ENCODE measurements around the gene CHST1. TPM values are rescaled to one million over a fixed set of nuclear protein-coding genes. Genes with fewer than 3 reads are reported as not detected.

The CHST1 gene
- total RNA-seq, 1 donor from 2014 or later, result 2.6 TPM

- Mint-ChIP-seq H3K4me1 (ENCODE audit: low read depth, unreplicated experiment) (no peaks in the 10 kb centered on the region), H3K36me3 (ENCODE audit: low read depth, unreplicated experiment) (no peaks in the 10 kb centered on the region), H3K9me3 (ENCODE audit: unreplicated experiment) (peaks cover 5% of the 10 kb centered on the region), H3K27me3 (ENCODE audit: low read depth, unreplicated experiment) (peaks cover 84% of the 10 kb centered on the region), H3K4me3 (ENCODE audit: unreplicated experiment) (no peak overlapping the region), H3K27ac (ENCODE audit: unreplicated experiment) (no peak overlapping the region)
- no peak for DNase-seq (ENCODE audit: low read depth)
- no peaks in the 10 kb centered on the region for H3K36me3 ChIP-seq (ENCODE audit: insufficient read depth, low read length)
- no peaks in the 10 kb centered on the region for H3K79me2 ChIP-seq (ENCODE audit: insufficient read depth, low read length)
- H3K27ac ChIP-seq (ENCODE audit: low read depth, low read length), result no peak overlapping the region
- no peaks in the 10 kb centered on the region for H4K20me1 ChIP-seq (ENCODE audit: insufficient read depth, low read length)
- peaks cover 17% of the 10 kb centered on the region for H3K27me3 ChIP-seq (ENCODE audit: insufficient read depth, low read length)
- no peak overlapping the region for H3K9ac ChIP-seq (ENCODE audit: low read length)
- no peaks in the 10 kb centered on the region for H3K9me3 ChIP-seq (ENCODE audit: insufficient read depth, low read depth, low read length)
- H3K4me2 ChIP-seq (ENCODE audit: low read length), result no peak overlapping the region
- H2AFZ ChIP-seq (ENCODE audit: low read depth, low read length), result no peak overlapping the region
- no peaks in the 10 kb centered on the region for H3K4me1 ChIP-seq (ENCODE audit: insufficient read depth, low read length)
- H3K4me3 ChIP-seq (ENCODE audit: insufficient read depth, low read depth, low read length), result no peak overlapping the region
- FAIRE-seq, result no peak
- TF ChIP-seq CTCF (IDR thresholded peaks at IDR 0.05; ENCODE audit: insufficient read depth, low read depth, low read length) (no peak), EZH2 (IDR thresholded peaks at IDR 0.05; ENCODE audit: insufficient read depth, low read length) (no peak)
Measured at GRCh38 chr11:45710561-45710960, 45.1 kb upstream of the CHST1 start.

GRCh38 chr11:45708887-45709663 is 43.7 kb upstream of the CHST1 start:
- Histone ChIP-seq H3K4me2 (ENCODE audit: low read length) (no peak overlapping the region), H3K9me3 (ENCODE audit: insufficient read depth, low read depth, low read length) (no peaks in the 10 kb centered on the region), H3K36me3 (ENCODE audit: insufficient read depth, low read length) (no peaks in the 10 kb centered on the region), H3K27ac (ENCODE audit: low read depth, low read length) (no peak overlapping the region), H3K79me2 (ENCODE audit: insufficient read depth, low read length) (no peaks in the 10 kb centered on the region), H3K27me3 (ENCODE audit: insufficient read depth, low read length) (peaks cover 17% of the 10 kb centered on the region), H3K4me3 (ENCODE audit: insufficient read depth, low read depth, low read length) (no peak overlapping the region), H4K20me1 (ENCODE audit: insufficient read depth, low read length) (no peaks in the 10 kb centered on the region), H3K4me1 (ENCODE audit: insufficient read depth, low read length) (no peaks in the 10 kb centered on the region), H2AFZ (ENCODE audit: low read depth, low read length) (no peak overlapping the region), H3K9ac (ENCODE audit: low read length) (no peak overlapping the region)
- Mint-ChIP-seq H3K4me3 (ENCODE audit: unreplicated experiment) (no peak overlapping the region), H3K27me3 (ENCODE audit: low read depth, unreplicated experiment) (peaks cover 86% of the 10 kb centered on the region), H3K36me3 (ENCODE audit: low read depth, unreplicated experiment) (no peaks in the 10 kb centered on the region), H3K9me3 (ENCODE audit: unreplicated experiment) (peaks cover 2% of the 10 kb centered on the region), H3K4me1 (ENCODE audit: low read depth, unreplicated experiment) (no peaks in the 10 kb centered on the region), H3K27ac (ENCODE audit: unreplicated experiment) (no peak overlapping the region)
- TF ChIP-seq CTCF (IDR thresholded peaks at IDR 0.05; ENCODE audit: insufficient read depth, low read depth, low read length) (no peak), EZH2 (IDR thresholded peaks at IDR 0.05; ENCODE audit: insufficient read depth, low read length) (no peak)
- no peak for FAIRE-seq
- DNase-seq (ENCODE audit: low read depth), result no peak

- Histone ChIP-seq H3K9me3 (ENCODE audit: insufficient read depth, low read depth, low read length) (no peaks in the 10 kb centered on the region), H4K20me1 (ENCODE audit: insufficient read depth, low read length) (no peaks in the 10 kb centered on the region), H3K4me3 (ENCODE audit: insufficient read depth, low read depth, low read length) (no peak overlapping the region), H3K27me3 (ENCODE audit: insufficient read depth, low read length) (peaks cover 20% of the 10 kb centered on the region), H3K27ac (ENCODE audit: low read depth, low read length) (no peak overlapping the region), H3K9ac (ENCODE audit: low read length) (no peak overlapping the region), H3K36me3 (ENCODE audit: insufficient read depth, low read length) (no peaks in the 10 kb centered on the region), H2AFZ (ENCODE audit: low read depth, low read length) (no peak overlapping the region), H3K4me2 (ENCODE audit: low read length) (no peak overlapping the region), H3K79me2 (ENCODE audit: insufficient read depth, low read length) (no peaks in the 10 kb centered on the region), H3K4me1 (ENCODE audit: insufficient read depth, low read length) (no peaks in the 10 kb centered on the region)
- Mint-ChIP-seq H3K27me3 (ENCODE audit: low read depth, unreplicated experiment) (peaks cover 88% of the 10 kb centered on the region), H3K9me3 (ENCODE audit: unreplicated experiment) (peaks cover 6% of the 10 kb centered on the region), H3K4me3 (ENCODE audit: unreplicated experiment) (no peak overlapping the region), H3K36me3 (ENCODE audit: low read depth, unreplicated experiment) (no peaks in the 10 kb centered on the region), H3K4me1 (ENCODE audit: low read depth, unreplicated experiment) (no peaks in the 10 kb centered on the region), H3K27ac (ENCODE audit: unreplicated experiment) (no peak overlapping the region)
- TF ChIP-seq CTCF (IDR thresholded peaks at IDR 0.05; ENCODE audit: insufficient read depth, low read depth, low read length) (no peak), EZH2 (IDR thresholded peaks at IDR 0.05; ENCODE audit: insufficient read depth, low read length) (no peak)
- FAIRE-seq (no peak), DNase-seq (ENCODE audit: low read depth) (no peak)
Measured at GRCh38 chr11:45704635-45705034, 39.2 kb upstream of the CHST1 start.

All from astrocyte (in vitro differentiated cells and primary cell).